PC-9 (cell line): Measurements from ENCODE around the gene PRIMA1.

Experiments
- EZH2 ChIP-seq: fragments of 200-600 bp; sonication (generic); IDR thresholded peaks from 2 replicates; pipeline ENCODE4 v1.8.0; 2017; ENCODE audit warnings: antibody characterized with exemption, low read depth
- TF ChIP-seq, protein P1 (sequence below): fragments of 200-600 bp; sonication (generic); conservative IDR thresholded peaks from 2 replicates; pipeline ENCODE4 v1.6.1; 2017; ENCODE audit warnings: mixed run types, antibody characterized with exemption, mild to moderate bottlenecking, moderate library complexity

DNA sequence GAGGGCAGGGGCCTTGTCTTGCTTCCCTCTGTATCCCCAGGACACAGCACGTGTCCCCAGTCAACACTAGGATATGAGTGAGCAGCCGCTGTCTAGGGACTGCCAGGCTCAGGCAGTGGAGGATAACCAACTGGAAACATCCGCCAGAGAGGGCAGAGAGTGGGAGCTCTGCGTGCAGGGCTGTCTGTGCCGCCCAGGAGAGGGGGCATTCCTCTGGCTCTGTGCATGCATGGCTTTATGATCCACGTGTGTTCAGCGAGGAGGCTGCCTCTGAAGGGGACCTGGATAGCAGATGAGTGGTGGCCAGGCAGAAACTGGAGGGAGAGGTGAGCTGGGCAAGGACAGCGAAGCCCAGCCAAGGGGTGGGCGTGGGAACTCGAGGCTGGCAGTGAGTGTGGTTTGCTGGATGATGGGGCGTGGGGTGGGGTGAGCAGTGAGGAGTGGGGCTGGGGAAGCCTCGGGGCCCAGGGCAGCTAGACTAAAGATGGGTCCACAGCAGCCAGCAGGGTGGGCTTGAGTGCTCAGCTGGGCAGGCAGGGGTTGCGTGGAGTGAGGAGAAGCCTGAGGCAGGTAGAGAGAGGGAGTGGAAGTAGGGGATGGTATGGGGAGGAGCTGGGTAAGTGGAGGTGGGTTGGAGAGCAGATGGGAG lies 72.9 kb downstream of the PRIMA1 start:
- TF ChIP-seq, protein P1, sequence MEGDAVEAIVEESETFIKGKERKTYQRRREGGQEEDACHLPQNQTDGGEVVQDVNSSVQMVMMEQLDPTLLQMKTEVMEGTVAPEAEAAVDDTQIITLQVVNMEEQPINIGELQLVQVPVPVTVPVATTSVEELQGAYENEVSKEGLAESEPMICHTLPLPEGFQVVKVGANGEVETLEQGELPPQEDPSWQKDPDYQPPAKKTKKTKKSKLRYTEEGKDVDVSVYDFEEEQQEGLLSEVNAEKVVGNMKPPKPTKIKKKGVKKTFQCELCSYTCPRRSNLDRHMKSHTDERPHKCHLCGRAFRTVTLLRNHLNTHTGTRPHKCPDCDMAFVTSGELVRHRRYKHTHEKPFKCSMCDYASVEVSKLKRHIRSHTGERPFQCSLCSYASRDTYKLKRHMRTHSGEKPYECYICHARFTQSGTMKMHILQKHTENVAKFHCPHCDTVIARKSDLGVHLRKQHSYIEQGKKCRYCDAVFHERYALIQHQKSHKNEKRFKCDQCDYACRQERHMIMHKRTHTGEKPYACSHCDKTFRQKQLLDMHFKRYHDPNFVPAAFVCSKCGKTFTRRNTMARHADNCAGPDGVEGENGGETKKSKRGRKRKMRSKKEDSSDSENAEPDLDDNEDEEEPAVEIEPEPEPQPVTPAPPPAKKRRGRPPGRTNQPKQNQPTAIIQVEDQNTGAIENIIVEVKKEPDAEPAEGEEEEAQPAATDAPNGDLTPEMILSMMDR, result no peak
- no peak for TF ChIP-seq EZH2
